HG03025 (cell line): Measurements from ENCODE around the gene GJA3.
"Not testable (repeated sequence)": the region's sequence is repeated elsewhere in the genome, so short reads cannot be mapped to it uniquely, and the experiment has no call there.

Source experiments
- ATAC-seq: cut with Tn5 transposase; IDR thresholded peaks from one replicate; pipeline ENCODE4 v1.9.1; 2021; ENCODE audit warnings: mild to moderate bottlenecking, moderate library complexity; ENCODE audit not compliant: unreplicated experiment, low FRiP score

Gene GJA3

DNA sequence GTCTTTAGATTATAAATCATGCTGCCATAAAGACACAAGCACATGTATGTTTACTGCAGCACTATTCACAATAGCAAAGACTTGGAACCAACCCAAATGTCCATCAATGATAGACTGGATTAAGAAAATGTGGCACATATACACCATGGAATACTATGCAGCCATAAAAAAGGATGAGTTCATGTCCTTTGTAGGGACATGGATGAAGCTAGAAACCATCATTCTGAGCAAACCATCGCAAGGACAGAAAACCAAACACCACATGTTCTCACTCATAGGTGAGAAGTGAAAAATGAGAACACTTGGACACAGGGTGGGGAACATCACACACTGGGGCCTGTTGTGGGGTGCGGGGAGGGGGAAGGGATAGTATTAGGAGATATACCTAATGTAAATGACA lies 7.6 kb downstream of the GJA3 start:
- not testable (repeated sequence) for ATAC-seq

DNA sequence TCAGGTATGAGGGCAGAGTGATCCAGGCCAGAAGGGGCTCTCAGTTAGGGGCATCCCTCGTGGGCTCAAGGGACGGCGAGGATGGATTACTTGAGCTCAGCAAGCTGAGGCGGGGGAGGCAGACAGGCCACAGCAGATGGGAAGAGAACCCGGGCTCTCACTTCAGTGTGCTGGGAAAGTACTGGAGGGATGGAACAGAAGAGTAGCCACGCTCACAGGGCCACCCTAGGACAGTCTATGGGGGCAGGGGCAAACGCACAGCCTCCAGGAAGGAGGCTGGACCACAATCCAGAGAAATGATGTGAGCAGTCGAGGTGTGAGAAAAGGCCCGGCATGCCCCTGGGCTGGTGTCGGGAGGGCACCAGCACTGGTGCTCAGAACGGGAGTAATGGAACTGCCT lies 9.2 kb downstream of the GJA3 start:
- ATAC-seq = no peak

DNA sequence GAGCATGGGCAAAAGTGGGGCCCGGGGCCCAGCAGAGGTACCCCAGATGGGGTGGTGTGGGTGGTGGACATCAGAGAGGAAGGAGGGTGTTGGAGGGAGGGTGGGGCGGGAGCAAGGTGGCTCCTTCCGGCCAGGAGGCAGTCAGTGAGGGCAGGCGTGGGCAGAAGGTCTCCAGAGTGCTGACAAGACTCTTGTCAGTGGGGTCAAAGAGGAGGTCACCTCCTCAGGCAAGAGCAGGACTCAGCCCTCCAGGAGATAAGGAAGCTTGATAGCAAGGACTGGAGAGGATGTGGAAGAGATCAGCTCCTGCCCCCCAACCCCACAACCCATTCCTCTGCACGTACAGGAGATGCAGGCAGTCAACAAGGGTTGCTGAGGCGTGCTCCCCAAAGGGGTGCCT lies 9.8 kb downstream of the GJA3 start:
- ATAC-seq = no peak

DNA sequence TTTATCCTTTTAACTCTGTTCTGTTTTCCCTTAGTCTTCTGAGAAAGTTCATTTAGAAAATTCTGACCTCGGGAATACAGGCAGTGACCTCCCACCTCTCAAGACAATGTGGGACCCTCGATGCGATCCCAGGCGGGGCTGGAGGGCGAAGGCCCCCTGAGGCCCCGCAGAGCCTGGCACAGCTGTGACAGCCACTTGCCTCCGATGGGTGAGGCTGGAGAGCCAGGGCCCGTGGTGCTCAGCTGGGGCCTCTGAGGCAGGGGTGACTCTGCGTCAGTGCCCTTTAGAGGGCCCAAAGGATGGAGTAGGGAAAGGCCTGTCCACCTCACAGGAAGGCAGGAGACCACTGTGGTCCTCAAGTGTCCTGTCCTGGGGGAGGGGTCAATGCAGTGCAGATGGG lies 10.3 kb downstream of the GJA3 start:
- no peak for ATAC-seq

DNA sequence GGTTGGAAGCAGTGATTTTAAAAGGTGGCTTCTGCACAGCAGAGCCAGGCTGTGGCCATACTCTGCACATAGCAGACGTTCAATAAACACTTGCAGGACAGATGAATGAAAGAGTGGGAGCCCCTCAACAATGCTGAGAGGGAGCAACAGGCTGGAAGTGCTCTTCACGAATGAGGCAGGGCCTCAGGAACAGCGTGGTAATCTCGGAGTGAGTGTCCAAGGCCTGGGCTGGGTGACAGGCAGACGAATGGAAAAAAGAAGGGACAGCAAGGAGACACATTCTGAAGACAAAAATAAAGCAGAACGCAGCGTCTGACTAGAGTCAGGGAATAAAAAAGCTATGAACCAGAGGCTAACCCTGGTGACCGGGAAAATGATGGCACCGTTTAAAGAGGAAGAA lies 11.1 kb downstream of the GJA3 start:
- ATAC-seq = no peak

DNA sequence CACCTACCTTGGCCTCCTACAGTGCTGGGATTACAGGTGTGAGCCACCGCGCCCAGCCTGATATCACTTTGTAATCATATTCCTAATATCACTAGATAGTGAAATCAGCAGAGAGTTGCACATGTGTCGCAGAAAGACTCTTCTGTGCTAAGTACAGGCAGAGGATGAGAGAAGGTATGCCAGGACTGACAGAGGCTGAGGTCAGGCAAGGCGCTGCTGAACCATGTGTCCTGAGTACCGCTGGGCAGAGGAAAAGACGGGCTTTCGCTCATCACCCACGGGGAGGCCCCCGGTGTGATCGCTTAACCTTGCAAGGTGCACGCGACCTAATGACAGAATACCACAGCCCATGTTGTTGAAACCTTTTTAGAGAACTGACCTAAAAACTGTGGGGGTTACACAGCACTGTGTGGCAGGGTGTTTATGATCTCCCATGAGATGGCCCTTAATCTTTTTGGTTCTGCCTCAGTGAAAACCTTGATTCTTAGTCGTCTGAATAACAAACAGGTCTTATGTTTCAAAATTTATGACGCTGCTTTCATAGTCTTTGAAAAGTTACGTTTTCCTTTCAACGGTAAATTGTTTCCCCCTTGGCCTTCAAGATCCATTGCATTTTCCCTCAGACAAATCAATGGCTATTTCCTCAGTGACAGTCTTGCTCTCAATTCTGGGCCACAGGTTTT lies 12.2 kb downstream of the GJA3 start:
- no peak for ATAC-seq

DNA sequence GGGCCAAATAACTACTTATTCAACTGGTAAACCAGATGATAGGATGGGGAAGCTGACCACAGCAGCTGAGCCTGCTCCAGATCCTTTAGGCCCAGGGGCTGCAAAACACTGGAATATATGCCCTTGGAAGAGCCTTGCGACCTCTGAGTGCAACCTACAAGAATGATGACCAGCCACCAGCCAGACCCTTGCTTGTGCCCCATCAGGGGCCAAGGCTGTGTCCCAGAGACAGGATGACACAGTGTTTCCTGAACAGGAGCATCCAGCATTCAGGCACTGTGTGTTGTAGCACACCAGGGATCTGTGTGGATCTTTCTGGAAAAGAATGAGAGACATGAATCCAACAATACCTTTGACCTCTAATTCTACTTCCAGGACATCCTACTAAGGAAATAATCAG lies 14.5 kb downstream of the GJA3 start:
- ATAC-seq = no peak

DNA sequence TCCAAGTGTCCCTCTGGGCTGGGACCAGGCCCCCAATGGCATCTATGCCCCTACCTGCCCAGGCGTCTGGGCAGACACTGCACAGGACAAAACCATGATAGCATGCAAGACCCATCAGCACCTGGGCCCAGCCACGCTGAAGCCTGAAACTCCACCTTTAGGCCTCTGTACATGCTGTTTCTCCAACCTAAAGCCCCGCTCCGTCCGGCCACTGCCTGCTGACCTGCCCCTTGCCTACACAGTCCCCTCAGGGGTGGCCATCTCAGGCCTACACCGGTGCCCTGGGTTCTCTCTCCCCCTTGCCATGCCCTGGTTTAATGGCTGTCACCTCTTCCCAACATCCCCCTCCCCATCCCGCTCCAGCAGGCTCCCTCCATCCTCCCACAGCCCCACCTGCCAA lies 15.3 kb downstream of the GJA3 start:
- ATAC-seq = no peak

DNA sequence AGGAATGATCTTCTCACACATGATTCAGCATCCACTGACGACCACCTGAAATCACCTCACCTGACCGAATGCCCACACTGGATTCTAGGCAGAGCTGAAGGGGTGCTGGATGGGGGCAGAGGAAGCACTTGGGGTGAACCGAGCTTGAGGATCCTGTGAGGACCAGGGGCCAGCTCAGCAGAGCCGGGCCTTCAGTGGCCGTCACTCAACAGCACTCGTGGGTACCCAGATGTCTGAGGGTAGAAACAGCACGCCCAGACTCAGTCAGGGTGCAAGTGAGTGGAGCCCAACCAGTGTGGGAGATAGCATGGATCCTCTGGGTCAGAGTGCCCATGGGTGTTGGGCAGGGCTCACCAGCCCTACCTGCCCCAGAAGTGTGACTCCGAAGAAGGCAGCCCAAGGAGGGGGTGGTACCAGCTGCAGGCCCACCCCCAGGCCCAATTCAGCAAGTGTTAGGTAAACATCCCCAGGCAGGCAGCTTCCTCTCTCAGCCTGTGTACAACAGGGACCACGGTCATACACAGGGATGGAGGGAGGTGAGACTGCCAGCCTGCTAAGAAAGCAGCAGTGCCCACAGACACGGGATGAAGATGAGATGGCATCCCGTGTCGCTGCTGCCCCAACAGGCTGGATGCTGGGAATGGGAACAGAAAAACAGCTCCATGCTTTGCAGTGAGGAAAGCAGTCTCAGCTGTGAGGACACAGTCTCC lies 16.6 kb downstream of the GJA3 start:
- no peak for ATAC-seq

DNA sequence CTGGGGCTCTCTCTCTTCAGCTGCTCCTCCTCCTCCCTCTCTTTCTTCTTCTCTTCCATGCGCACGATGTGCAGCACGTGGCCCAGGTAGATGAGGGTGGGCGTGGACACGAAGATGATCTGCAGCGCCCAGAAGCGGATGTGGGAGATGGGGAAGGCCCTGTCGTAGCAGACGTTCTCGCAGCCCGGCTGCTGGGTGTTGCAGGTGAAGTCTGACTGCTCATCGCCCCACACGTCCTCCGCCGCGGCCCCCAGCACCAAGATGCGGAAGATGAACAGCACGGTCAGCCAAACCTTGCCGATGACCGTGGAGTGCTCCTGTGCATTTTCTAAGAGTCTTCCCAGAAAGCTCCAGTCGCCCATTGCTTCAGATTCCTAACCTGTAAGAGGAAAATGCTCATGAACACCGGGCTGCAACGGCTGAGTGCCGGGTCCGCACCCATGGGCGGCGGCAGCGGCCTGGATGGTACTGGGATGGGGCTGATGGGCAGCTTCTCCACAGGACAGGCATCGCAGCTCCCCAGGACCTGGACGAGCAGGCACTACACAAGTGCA lies 17.8 kb downstream of the GJA3 start:
- ATAC-seq = no peak

DNA sequence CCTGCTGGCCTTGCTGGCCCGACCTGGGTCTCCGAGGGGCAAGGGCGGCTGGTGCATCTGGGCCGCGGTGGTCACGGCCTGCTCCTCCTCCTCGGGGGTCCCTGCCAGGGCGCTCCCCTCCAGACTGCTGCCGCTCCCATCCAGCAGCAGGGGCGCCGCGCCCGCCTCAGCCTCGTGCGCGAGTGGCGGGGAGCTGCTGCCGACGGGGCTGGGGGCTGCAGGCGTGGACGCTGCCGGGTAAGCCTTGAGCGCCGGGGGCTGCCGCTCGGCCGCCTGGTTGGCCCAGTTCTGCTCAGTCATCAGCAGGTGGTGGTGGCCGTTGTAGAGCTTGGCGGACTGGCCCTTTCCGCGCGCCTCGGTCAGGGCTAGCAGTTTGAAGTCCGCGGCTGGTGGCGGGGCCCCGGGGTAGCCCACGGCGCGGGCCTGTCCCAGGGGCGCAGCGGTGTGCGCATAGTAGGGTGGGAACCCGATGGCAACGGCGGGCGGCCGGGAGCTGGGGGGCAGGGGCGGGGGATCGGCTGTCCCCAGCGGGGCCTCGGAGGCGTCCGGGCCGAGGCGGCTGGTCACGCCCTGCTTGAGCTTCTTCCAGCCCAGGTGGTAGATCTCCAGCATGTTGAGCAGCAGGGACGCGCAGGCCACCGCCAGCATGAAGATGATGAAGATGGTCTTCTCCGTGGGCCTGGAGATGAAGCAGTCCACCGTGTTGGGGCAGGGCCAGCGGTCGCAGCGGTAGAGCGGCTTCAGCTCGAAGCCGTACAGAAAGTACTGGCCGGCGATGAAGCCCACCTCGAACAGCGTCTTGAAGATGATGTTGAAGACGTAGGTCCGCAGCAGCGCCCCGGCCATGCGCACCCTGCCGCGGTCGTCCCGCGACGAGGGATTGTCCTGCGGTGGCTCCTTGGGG lies 18.6 kb downstream of the GJA3 start:
- no peak for ATAC-seq

DNA sequence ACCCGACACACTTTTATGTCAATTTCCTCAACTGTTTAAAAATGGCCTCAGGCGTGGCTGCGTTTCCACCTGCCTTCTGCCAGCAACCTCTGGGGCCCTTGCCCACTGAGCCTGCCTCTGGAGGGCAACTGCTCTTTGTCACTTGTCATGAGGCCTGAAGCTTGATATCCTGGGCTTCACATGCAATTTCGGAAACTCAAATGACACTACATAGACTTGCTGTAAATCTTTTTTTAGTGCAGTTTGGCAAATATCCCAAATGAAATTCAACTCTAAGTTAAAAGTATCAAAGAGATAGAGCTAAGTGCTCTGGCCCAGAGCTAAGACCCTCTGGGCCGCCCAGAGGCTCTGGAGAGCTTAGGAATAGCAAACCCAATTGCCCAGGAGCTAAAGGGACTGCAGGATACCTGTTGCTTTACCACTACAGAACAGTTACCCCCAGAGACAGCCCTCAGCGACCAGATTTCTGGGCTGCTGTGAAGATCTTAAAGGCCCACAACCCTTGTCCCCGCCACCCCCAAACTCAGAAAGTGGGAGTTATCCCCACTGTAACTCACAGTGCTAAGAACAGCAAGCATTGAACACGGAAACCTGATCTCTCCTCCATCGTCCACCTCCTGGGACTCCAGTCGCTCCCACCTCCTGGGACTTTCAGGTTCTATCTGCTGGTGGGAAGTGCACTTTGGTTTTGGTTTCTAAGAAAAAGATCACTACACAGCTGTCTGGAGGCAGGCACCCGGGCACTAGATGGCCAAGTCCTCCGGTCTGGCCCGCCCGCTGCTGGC lies 19.4 kb downstream of the GJA3 start:
- ATAC-seq = no peak

DNA sequence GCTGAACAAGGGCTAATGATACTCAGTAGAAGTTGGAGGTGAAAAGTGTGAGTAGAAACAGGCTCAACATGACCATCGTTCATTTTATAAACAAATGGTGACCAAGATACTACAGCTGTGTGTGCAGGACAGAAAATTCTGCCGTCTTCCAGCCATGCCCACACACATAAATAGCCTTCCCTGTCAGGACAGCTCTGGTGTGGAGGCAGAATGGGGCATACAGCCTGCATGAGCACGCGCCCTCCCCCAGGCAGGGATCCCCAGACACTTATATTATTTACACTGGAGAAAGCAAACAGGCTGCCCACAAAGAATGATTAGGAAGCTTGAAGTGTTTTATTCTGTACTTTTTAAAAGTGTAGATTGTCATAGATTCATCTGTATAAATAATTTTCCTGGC lies 20.4 kb downstream of the GJA3 start:
- no peak for ATAC-seq

DNA sequence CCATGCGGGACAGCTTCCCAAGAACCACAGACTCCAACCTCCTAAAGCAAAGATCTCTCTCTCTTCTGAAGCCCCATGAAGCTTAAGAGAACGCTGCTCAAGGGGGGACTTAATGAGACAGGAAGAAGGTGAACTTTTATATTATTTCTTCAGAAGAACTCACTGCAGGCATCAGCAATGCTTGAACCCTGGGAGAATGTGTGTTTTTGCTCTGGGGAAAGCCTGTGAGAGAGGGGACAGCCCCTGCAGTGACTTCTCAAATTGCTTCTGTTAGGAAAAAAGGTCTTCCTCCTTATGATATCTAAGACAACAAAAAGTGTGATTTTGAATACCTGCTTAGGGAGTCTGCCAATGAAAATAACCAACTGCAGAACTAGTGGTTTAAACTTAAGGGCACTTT lies 23.0 kb downstream of the GJA3 start:
- no peak for ATAC-seq

DNA sequence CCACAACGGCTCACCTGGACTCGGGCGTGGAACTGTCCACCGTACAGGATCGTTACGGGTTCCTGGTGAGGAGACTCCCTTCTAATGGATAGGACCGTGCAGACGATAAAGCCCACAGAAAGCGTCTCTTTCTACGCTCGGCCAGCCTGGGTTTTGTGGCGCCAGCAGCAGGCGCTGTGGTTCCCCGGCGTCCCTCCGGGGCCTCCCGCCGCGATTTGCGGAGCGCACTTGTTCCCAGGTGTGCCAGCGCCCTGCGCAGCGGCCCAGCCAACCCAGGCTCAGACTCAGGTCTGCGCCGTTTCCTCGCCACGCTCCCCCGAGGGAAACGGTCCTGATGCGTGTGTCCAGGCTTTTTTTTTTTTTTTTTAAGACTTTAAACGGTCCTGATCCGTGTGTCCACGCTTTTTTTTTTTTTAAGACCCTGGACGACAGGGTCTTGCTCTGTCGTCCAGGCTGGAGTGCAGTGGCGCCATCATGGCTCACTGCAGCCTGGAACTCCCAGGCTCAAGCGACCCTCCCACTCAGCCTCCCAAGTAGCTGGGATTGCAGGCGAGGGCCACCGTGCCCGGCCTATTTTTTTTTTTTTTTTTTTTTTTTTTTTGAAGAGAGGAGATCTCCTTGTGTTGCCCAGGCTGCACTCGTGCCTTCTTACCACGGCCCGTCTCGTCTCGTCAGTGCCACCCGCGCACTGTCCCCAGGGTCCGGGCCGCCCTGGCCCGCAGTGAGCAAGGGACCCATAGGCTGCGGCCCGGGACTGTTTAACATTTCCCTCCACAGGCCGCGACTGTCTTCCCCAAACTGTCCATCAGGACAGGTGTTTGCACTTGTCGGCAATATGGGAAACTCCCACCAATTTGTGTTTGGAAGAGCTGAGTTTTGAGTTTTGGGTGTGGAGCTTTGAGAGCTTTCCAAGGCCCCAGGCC lies 23.8 kb downstream of the GJA3 start:
- no peak for ATAC-seq

DNA sequence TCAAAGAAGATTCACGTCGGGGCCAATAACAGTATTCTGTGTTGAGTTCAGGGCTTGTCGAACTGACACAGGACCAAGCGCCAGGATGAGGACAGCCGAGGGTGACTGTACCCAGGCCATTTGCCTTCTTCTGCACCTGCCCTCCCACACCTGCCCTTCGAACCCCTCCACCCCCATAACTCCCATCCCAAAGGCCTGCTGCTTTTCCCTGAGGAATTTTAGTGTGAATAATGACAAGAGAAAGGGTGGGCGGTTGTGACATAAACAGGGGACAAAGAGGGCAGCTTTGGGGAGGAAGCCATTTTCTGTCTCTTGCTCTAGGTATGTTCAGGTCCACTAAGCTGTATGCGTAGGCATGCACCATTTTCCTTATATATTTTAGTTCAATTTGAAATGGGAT lies 26.1 kb downstream of the GJA3 start:
- ATAC-seq = no peak

DNA sequence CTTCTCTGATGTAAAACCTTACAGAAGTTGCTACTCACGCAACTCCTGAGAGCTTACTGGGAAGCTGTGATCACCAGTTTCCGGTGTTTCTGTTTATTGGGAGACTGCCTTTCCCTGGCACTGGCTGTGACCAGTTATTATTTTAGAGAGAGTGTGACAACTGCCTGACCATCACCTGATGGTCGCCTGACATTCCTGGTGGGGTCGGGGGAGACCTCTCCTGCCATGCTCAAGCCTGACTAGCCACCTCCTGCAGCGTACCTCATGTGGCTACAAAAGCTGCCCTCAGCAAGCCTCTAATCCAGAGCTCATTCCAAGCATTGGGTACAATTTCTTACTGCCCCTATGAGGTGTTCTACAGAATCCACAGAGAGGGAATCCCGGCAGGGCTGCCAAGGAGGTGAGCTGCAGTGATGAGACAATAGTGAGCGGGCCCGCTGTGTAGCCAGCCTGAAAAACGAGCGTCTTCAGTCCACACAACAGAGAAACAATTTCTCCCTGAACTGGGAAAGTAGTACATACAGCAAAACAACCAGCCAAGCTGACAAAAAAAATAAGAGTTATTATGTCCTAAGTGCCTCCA lies 28.7 kb downstream of the GJA3 start:
- ATAC-seq = no peak

DNA sequence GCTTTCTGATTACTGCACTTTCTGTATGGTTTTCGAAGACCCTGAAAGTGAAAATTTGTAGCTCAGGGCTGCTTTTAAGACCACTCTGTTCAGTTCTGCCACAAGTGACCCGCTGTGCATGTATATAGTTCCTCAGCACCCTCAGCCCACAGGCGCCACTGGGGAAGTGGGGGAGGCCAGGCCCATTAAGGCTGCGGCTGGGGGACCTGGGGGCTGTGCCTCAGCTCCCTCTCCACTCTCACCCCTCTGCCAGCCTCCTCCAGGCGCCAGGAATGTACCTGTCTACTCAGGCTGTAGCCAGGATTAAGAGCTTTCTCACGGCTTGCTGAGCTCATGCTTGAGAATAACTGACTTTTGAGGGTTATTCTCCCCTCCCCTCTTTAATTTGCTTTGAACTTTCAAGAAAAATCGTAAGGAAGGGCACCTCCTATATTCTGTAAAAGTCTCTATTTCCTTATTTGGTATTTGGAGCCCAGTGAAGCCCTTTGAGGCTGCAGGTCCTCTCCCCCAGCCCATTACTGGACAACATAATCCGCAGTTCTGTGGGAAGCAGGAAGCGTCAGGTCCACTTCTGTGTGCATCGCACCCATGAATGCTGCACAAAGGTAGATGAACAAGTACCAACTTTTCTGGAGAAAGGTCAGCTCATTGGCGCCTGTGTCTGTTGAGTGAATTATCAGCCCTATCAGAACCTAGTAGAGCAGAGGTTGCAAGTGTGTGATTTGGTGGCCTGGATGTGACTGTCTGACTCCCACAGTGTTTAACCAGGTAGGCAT lies 29.6 kb downstream of the GJA3 start:
- no peak for ATAC-seq
